GM10266 (cell line): Measurements from ENCODE around the gene TESPA1.
"Not testable (repeated sequence)": the region's sequence is repeated elsewhere in the genome, so short reads cannot be mapped to it uniquely, and the experiment has no call there.

Experiments
- DNase-seq: peaks from one replicate; pipeline ENCODE4 v3.0.0; 2012; ENCODE audit errors: extremely low spot score
- TF ChIP-seq, protein P1 (sequence below): IDR thresholded peaks from 2 replicates; pipeline ENCODE4 v1.5.1; 2012; ENCODE audit warnings: mild to moderate bottlenecking, low read depth; ENCODE audit not compliant: control insufficient read depth, insufficient read depth; ENCODE audit errors: missing control alignments

TESPA1 gene

DNA sequence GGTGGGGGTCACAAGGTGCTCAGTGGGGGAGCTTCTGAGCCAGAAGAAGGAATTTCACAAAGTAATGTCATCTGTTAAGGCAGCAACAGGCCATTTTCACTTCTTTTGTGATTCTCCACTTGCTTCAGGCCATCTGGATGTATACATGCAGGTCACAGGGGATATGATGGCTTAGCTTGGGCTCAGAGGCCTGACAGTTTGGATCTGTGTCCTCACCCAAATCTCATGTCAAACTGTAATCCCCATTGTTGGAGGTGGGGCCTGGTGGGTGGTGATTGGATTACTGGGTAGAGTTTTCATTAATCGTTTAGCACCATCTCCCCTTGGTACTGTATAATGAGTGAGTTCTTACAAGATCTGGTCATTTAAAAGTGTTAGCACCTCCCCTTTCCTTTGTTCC lies 36.4 kb downstream of the TESPA1 start:
- TF ChIP-seq, protein P1, sequence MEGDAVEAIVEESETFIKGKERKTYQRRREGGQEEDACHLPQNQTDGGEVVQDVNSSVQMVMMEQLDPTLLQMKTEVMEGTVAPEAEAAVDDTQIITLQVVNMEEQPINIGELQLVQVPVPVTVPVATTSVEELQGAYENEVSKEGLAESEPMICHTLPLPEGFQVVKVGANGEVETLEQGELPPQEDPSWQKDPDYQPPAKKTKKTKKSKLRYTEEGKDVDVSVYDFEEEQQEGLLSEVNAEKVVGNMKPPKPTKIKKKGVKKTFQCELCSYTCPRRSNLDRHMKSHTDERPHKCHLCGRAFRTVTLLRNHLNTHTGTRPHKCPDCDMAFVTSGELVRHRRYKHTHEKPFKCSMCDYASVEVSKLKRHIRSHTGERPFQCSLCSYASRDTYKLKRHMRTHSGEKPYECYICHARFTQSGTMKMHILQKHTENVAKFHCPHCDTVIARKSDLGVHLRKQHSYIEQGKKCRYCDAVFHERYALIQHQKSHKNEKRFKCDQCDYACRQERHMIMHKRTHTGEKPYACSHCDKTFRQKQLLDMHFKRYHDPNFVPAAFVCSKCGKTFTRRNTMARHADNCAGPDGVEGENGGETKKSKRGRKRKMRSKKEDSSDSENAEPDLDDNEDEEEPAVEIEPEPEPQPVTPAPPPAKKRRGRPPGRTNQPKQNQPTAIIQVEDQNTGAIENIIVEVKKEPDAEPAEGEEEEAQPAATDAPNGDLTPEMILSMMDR: no peak
- no peak for DNase-seq

DNA sequence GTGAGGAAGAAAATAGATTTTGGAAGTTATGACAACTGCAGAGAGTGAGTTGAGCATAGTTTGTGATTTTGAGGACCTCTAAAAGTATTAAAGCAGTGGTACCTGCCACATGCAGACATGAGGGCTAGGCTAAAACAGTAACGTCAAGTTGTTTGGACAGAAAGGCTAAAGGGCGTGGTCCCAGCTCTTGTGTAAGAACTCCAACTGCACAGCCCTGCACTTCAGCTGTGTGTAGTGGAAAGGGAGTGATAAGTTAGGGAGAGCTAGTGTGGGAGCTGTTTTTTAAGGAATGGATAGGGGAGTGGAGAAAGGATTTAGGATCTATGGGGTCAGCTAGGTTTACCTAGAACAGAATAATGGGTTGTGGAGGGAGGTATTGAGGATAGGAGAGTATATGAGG lies 39.5 kb downstream of the TESPA1 start:
- DNase-seq: no peak

DNA sequence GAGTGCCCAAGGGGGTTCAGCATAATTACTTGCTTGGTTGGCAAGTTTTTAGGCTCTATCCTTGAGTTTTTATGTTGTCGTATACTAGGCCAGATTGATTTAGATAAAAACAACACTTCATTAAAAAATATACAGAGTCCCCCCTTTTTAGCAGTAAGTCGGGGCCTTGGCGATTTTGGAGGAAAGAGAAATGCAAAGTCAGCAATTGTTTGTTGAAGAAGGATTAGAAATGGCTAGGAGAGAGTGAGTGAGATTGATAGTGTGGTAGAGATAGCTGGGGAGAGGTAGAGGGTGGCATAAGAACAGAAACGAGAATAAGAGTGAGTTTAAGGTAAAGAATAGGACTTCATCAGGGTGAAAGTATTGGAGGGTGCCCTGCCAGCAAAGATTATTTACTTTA lies 41.3 kb downstream of the TESPA1 start:
- not testable (repeated sequence) for DNase-seq

More for the DNA sequence above, 39.5 kb downstream of the TESPA1 start:
- TF ChIP-seq, protein P1: no peak

DNA sequence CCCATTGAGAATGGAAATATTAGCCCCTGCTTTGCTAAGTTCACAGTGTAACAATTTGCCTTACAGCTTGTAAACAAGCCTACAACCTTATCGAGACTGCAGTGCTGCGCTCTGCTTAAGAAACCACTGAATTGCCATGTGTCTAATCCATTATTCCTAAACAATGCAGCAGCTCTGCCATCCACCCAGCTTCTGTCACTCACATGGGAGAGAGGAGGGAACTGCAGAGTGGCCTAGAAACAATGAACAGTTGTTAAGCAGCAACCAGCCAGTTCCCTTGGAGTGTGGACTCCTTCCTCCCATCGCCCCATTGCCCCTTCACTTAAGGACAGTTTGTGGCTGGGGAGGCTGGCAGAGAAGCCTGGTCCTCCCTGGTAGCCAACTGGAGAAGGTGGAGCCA lies 42.9 kb downstream of the TESPA1 start:
- no peak for DNase-seq
- TF ChIP-seq, protein P1: no peak

DNA sequence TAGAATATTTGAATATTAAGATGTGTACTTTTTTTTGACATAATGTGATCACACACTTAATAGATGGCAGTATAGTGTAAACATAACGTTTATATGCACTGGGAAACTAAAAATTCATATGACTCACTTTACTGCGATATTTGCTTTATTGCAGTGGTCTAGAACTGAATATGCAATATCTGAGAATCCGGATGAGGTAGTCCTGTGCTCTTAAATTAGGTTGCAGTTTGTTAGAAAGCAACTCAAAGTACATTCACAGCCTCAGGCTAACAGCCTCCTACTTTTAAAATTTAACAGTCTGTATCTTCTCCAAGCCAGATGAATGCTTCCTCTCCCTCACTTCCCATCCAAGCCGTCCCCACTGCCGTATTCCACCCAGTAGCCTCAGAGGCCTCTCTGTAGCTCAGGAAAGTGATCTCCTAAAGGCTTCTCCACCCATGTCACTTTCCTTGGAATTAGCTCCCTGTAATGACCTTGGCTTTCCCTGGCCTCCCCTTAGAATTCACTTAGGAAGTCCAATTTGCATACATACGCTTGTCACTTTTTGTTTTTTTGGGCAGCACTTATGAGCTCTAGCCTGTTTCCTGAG lies 43.7 kb downstream of the TESPA1 start:
- DNase-seq: no peak

DNA sequence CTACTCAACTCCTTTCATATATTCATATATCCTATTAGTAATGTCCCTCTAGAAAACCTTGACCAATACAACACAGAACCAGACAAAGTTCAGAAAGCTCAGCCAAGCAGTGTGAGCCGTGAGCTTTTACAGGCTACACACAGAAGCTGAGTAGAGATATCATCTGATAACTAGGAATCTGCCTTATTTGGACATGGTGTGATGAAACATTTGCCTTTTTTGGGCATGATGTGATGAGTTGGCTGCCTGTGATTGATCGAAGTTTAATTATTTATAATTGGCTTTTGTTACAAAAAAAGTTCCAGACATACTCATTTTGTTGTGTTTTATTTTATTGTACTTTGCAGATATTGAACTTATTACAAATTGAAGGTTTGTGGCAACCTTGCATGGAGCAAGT lies 46.6 kb downstream of the TESPA1 start:
- TF ChIP-seq, protein P1: no peak

More for the DNA sequence above, 43.7 kb downstream of the TESPA1 start:
- TF ChIP-seq, protein P1: no peak

DNA sequence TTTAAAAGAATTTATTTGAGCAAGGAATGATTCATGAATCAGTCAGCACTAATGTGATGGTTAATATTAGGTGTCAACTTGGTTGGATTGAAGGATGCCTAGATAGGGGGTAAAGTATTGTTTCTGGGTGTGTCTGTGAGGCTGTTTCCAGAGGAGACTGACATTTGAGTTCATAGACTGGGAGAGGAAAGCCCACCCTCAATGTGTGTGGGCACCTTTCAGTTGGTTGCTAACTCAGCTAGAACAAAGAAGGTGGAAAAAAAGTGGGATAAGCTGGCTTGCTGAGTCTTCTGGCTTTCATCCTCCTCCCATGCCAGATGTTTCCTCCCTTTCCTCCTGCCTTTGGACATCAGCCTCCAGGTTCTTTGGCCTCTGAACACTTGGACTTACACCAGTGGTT lies 47.2 kb downstream of the TESPA1 start:
- no peak for DNase-seq
- TF ChIP-seq, protein P1: no peak

More for the DNA sequence above, 46.6 kb downstream of the TESPA1 start:
- DNase-seq: no peak

DNA sequence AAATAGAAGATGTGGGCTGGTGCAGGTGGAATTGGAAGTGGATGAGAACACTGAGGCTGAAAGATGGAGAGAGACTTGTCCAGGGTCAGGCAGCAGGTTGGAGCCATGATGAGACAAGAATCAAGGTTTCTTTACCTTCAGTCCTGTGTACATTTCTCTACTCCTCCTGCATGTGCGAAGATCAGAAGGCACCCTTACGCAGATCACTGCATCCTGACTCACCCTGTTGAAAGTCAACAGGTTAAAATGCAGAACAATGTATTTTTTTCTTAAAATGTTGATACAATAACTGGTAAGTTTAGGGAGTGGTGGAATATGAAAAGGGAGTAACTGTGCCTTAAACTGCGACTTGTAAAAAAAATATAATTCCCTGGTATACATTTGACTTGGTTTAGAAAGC lies 47.8 kb downstream of the TESPA1 start:
- no peak for DNase-seq
- TF ChIP-seq, protein P1: no peak
